ENCODE results near the gene RXRA.

Gene RXRA

DNA sequence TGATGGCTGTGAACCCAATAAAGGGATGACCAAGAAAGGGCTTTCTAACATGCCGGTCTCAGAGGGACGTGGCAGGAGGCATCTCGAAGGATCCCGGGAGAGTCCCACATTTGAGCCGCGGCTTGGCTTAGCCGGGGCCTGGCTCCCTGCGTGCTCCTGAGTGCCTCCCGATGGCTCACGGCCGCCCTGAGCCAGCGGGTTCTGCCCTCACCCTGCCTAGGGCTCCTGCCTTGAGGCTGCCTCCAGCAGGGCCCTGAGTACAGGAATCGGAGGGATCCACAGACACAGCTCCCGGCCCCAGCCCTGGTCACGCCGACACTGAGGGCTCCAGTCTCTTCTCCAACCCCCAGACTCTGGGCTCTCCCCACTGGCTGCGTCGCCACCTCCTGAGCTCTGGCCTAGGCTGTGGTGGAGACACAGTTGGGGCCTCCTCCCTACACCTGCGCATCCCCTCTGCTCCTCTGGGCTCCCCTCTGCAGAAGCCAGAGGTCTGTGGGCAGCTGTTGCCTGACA lies 44.1 kb upstream of the RXRA start:
- no peak overlapping the region for H3K4me3 ChIP-seq (replicated peaks; ENCODE audit: insufficient read depth, low read length)
- DNase-seq (ENCODE audit: low read depth in 1 of 2, low spot score in 1 of 2): no peak
- H3K27ac ChIP-seq (replicated peaks): no peak overlapping the region
- TF ChIP-seq, protein P1, sequence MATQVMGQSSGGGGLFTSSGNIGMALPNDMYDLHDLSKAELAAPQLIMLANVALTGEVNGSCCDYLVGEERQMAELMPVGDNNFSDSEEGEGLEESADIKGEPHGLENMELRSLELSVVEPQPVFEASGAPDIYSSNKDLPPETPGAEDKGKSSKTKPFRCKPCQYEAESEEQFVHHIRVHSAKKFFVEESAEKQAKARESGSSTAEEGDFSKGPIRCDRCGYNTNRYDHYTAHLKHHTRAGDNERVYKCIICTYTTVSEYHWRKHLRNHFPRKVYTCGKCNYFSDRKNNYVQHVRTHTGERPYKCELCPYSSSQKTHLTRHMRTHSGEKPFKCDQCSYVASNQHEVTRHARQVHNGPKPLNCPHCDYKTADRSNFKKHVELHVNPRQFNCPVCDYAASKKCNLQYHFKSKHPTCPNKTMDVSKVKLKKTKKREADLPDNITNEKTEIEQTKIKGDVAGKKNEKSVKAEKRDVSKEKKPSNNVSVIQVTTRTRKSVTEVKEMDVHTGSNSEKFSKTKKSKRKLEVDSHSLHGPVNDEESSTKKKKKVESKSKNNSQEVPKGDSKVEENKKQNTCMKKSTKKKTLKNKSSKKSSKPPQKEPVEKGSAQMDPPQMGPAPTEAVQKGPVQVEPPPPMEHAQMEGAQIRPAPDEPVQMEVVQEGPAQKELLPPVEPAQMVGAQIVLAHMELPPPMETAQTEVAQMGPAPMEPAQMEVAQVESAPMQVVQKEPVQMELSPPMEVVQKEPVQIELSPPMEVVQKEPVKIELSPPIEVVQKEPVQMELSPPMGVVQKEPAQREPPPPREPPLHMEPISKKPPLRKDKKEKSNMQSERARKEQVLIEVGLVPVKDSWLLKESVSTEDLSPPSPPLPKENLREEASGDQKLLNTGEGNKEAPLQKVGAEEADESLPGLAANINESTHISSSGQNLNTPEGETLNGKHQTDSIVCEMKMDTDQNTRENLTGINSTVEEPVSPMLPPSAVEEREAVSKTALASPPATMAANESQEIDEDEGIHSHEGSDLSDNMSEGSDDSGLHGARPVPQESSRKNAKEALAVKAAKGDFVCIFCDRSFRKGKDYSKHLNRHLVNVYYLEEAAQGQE (IDR thresholded peaks at IDR 0.05; ENCODE audit: insufficient replicate concordance, low read depth): no peak
- TF ChIP-seq GABPA (IDR thresholded peaks at IDR 0.05; ENCODE audit: low read depth): no peak
- TF ChIP-seq, protein P2, sequence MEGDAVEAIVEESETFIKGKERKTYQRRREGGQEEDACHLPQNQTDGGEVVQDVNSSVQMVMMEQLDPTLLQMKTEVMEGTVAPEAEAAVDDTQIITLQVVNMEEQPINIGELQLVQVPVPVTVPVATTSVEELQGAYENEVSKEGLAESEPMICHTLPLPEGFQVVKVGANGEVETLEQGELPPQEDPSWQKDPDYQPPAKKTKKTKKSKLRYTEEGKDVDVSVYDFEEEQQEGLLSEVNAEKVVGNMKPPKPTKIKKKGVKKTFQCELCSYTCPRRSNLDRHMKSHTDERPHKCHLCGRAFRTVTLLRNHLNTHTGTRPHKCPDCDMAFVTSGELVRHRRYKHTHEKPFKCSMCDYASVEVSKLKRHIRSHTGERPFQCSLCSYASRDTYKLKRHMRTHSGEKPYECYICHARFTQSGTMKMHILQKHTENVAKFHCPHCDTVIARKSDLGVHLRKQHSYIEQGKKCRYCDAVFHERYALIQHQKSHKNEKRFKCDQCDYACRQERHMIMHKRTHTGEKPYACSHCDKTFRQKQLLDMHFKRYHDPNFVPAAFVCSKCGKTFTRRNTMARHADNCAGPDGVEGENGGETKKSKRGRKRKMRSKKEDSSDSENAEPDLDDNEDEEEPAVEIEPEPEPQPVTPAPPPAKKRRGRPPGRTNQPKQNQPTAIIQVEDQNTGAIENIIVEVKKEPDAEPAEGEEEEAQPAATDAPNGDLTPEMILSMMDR (IDR thresholded peaks at IDR 0.05; ENCODE audit: insufficient read depth, low read length): no peak
- no peak for TF ChIP-seq SPI1 (IDR thresholded peaks at IDR 0.05; ENCODE audit: borderline replicate concordance, low read depth)
- no peak for TF ChIP-seq POLR2AphosphoS5 (IDR thresholded peaks at IDR 0.05; ENCODE audit: low read depth)
- no peaks in the 10 kb centered on the region for H3K27me3 ChIP-seq (ENCODE audit: insufficient read depth, poor library complexity, severe bottlenecking)

DNA sequence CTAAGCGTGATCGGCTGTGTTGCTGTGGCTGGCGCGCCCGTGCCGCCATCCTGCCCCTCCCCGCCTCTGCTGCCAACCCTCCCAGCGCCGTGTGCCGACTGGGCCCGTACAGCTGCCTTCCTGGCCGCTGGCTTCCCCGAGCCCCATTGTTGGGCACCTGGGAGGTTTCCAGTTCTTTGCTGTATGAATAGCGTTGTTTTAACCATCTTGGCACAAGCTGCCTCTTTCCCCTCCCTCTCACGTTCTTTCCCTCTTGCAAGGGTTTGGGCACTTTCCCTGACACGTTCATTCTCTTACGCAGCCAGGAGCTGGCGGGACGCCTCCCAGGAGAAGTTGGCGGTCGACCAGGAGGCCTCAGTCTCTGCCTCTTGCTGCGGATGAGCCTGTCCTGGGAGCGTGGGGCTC lies 43.1 kb upstream of the RXRA start:
- H3K4me3 ChIP-seq (replicated peaks; ENCODE audit: insufficient read depth, low read length): no peak overlapping the region
- no peak overlapping the region for H3K27ac ChIP-seq (replicated peaks)
- DNase-seq (ENCODE audit: low read depth in 1 of 2, low spot score in 1 of 2): no peak
- TF ChIP-seq, protein P1 (IDR thresholded peaks at IDR 0.05; ENCODE audit: insufficient replicate concordance, low read depth): no peak
- no peak for TF ChIP-seq SPI1 (IDR thresholded peaks at IDR 0.05; ENCODE audit: borderline replicate concordance, low read depth)
- TF ChIP-seq GABPA (IDR thresholded peaks at IDR 0.05; ENCODE audit: low read depth): no peak
- TF ChIP-seq, protein P2 (IDR thresholded peaks at IDR 0.05; ENCODE audit: insufficient read depth, low read length): no peak
- TF ChIP-seq POLR2AphosphoS5 (IDR thresholded peaks at IDR 0.05; ENCODE audit: low read depth): no peak
- no peaks in the 10 kb centered on the region for H3K27me3 ChIP-seq (ENCODE audit: insufficient read depth, poor library complexity, severe bottlenecking)

GRCh38 chr9:134283692-134284265 lies 42.5 kb upstream of the RXRA start:
- Histone ChIP-seq H3K27me3 (ENCODE audit: insufficient read depth, poor library complexity, severe bottlenecking) (no peaks in the 10 kb centered on the region), H3K27ac (replicated peaks) (no peak overlapping the region), H3K4me3 (replicated peaks; ENCODE audit: insufficient read depth, low read length) (no peak overlapping the region)
- TF ChIP-seq SPI1 (IDR thresholded peaks at IDR 0.05; ENCODE audit: borderline replicate concordance, low read depth) (no peak), POLR2AphosphoS5 (IDR thresholded peaks at IDR 0.05; ENCODE audit: low read depth) (no peak), GABPA (IDR thresholded peaks at IDR 0.05; ENCODE audit: low read depth) (no peak)
- TF ChIP-seq, protein P1 (IDR thresholded peaks at IDR 0.05; ENCODE audit: insufficient replicate concordance, low read depth): no peak
- TF ChIP-seq, protein P2 (IDR thresholded peaks at IDR 0.05; ENCODE audit: insufficient read depth, low read length): no peak
- no peak for DNase-seq (ENCODE audit: low read depth in 1 of 2, low spot score in 1 of 2)
